NT2/D1 (cell line): Measurements from ENCODE around the gene NDFIP1.

ENCODE experiments used
- YY1 ChIP-seq: IDR thresholded peaks from 2 replicates; pipeline ENCODE4 v1.6.1; 2011; ENCODE audit not compliant: insufficient read length, insufficient read depth
- ZNF274 ChIP-seq: IDR thresholded peaks from 2 replicates; pipeline ENCODE4 v1.6.1; 2011; ENCODE audit warnings: mild to moderate bottlenecking, low read depth, low read length

- TF ChIP-seq ZNF274 (no peak), YY1 (no peak)
Measured at GRCh38 chr5:142063878-142064331, 44.7 kb upstream of the NDFIP1 start.
